HepG2 (cell line): ENCODE data around the gene SBK3. TPM values are rescaled to one million over a fixed set of nuclear protein-coding genes. Genes with fewer than 3 reads are reported as not detected.

Experiments
- FOXA3 ChIP-seq: IDR thresholded peaks from 2 replicates; pipeline ENCODE4 v1.6.1; 2016; ENCODE audit warnings: missing genetic modification reagents, missing compliant biosample characterization
- HHEX ChIP-seq: IDR thresholded peaks from 2 replicates; pipeline ENCODE4 v1.6.1; 2016; ENCODE audit warnings: control low read depth
- HNF1A ChIP-seq, 2 experiments: sonication (generic) in 1 of 2; formaldehyde crosslinking in 1 of 2; IDR thresholded peaks; 2 replicates each; pipeline versions ENCODE4 v1.4.0 to v1.6.1; 2016 to 2020; ENCODE audit warnings: borderline replicate concordance in 1 of 2, low read depth in 1 of 2, mild to moderate bottlenecking in 1 of 2, missing genetic modification reagents in 1 of 2
- HNRNPLL ChIP-seq: fragments of 200-400 bp; formaldehyde crosslinking; IDR thresholded peaks from 2 replicates; pipeline ENCODE4 v1.6.1; 2017; ENCODE audit warnings: mild to moderate bottlenecking, low read depth, low read length; ENCODE audit not compliant: poor library complexity, severe bottlenecking
- PHF21A ChIP-seq: sonication (generic); formaldehyde crosslinking; IDR thresholded peaks from 2 replicates; pipeline ENCODE4 v1.5.0; 2020; ENCODE audit warnings: mild to moderate bottlenecking, missing genetic modification reagents
- REST ChIP-seq, 2 experiments: IDR thresholded peaks; 2 replicates each; pipeline ENCODE4 v1.6.1; 2011 to 2012; ENCODE audit warnings: low read length in 2 of 2, borderline replicate concordance in 1 of 2, low read depth in 1 of 2, mild to moderate bottlenecking in 1 of 2, moderate library complexity in 1 of 2
- SALL1 ChIP-seq: sonication (generic); formaldehyde crosslinking; IDR thresholded peaks from 2 replicates; pipeline ENCODE4 v1.8.0; 2022; ENCODE audit warnings: mild to moderate bottlenecking, missing genetic modification reagents
- SALL2 ChIP-seq: sonication (generic); formaldehyde crosslinking; IDR thresholded peaks from 2 replicates; pipeline ENCODE4 v1.8.1; 2023; ENCODE audit warnings: mild to moderate bottlenecking, missing genetic modification reagents, inconsistent platforms
- SP5 ChIP-seq: IDR thresholded peaks from 2 replicates; pipeline ENCODE4 v1.6.1; 2016; ENCODE audit warnings: low read depth, borderline replicate concordance
- TFDP1 ChIP-seq: IDR thresholded peaks from 2 replicates; pipeline ENCODE4 v1.6.1; 2016; ENCODE audit warnings: missing compliant biosample characterization, missing genetic modification reagents, borderline replicate concordance
- TIGD3 ChIP-seq: sonication (generic); formaldehyde crosslinking; IDR thresholded peaks from 2 replicates; pipeline ENCODE4 v1.5.1; 2020; ENCODE audit warnings: mild to moderate bottlenecking, missing genetic modification reagents, borderline replicate concordance
- WIZ ChIP-seq: sonication (generic); formaldehyde crosslinking; IDR thresholded peaks from 2 replicates; pipeline ENCODE4 v1.5.1; 2020; ENCODE audit warnings: mild to moderate bottlenecking, missing genetic modification reagents
- ZNF597 ChIP-seq: sonication (generic); formaldehyde crosslinking; IDR thresholded peaks from 2 replicates; pipeline ENCODE4 v1.5.0; 2020; ENCODE audit warnings: missing genetic modification reagents
- ZNF780A ChIP-seq: sonication (generic); formaldehyde crosslinking; IDR thresholded peaks from 2 replicates; pipeline ENCODE4 v1.8.0; 2022; ENCODE audit warnings: mild to moderate bottlenecking, missing genetic modification reagents, moderate library complexity
- ZSCAN25 ChIP-seq: sonication (generic); formaldehyde crosslinking; IDR thresholded peaks from 2 replicates; pipeline ENCODE4 v1.8.0; 2022; ENCODE audit warnings: mild to moderate bottlenecking, missing genetic modification reagents
- polyA plus RNA-seq, 8 experiments: library from polyadenylated mRNA; depleted of rRNA in 3 of 8; stranded (reverse) in 7 of 8; unstranded in 1 of 8; fragments of >200 nt; fragmentation: Illumina TruSeq in 4 of 8; extraction: Trizol in 4 of 8; gene quantifications; 2 replicates each; pipeline versions ENCODE4 v1.2.1 to v1.2.3, GENCODE V29; 2011 to 2016; ENCODE audit warnings: low read depth in 4 of 8, missing spikeins in 1 of 8, mixed read lengths in 1 of 8; ENCODE audit not compliant: insufficient read depth in 1 of 8
- total RNA-seq, 5 experiments: library from RNA; depleted of rRNA; stranded (reverse); fragments of >200 nt; fragmentation: Illumina TruSeq; extraction: Trizol; gene quantifications; 2 replicates each; pipeline ENCODE4 v1.2.3, GENCODE V29; 2016; ENCODE audit warnings: low read depth in 1 of 5

SBK3 gene
- total and polyA plus RNA-seq, 2 of the 13 experiments (the other 11 are each of a cell fraction or from before 2014, with no cell fraction given), result 0.66 to 0.77 TPM

- no peak for TF ChIP-seq HNF1A (IDR thresholded peaks at IDR 0.05; ENCODE audit: low read depth)
- TF ChIP-seq HNF1A (CRISPR knock-in tag; IDR thresholded peaks at IDR 0.05; ENCODE audit: borderline replicate concordance), result no peak
- no peak for TF ChIP-seq ZNF597
- TF ChIP-seq ZSCAN25 (CRISPR knock-in tag), result 0 out of 2 replicates have a peak, but pooled peaks have one; percentile 35
- TF ChIP-seq PHF21A (CRISPR knock-in tag), result no peak
- no peak for TF ChIP-seq WIZ
- peak; percentile 24 for TF ChIP-seq HNRNPLL
- TF ChIP-seq SALL2, result no peak
- peak; percentile 80 for TF ChIP-seq TFDP1 (CRISPR knock-in tag)
- TF ChIP-seq ZNF780A (CRISPR knock-in tag), result 0 out of 2 replicates have a peak, but pooled peaks have one; percentile 20
- TF ChIP-seq SALL1 (CRISPR knock-in tag), result peak; percentile 54
- TF ChIP-seq FOXA3, result peak; percentile 36; the same call in 1 of the 2 replicates
- no peak for TF ChIP-seq REST (IDR thresholded peaks at IDR 0.05; ENCODE audit: borderline replicate concordance in 1 of 2, low read depth in 1 of 2, low read length in 2 of 2)
- TF ChIP-seq TIGD3 (CRISPR knock-in tag), result no peak
- TF ChIP-seq SP5 (CRISPR knock-in tag), result 0 out of 2 replicates have a peak, but pooled peaks have one; percentile 37
- TF ChIP-seq HHEX (CRISPR knock-in tag), result no peak
Observed at GRCh38 chr19:55526216-55527196, 18.8 kb downstream of the SBK3 start (continued).
